ENCODE measurements around the gene PTPN11. TPM values are rescaled to one million over a fixed set of nuclear protein-coding genes. Genes with fewer than 3 reads are reported as not detected.

The PTPN11 gene
- total RNA-seq, 4 donors from 2014 or later = 61.6 to 88.0 (median 75.2) TPM

- intact Hi-C loops (cut with DNase I; ENCODE audit: low total_unique reads) = no loop called here
- TF ChIP-seq CTCF (IDR thresholded peaks at IDR 0.05) = no peak
- no peak for TF ChIP-seq POLR2A (IDR thresholded peaks at IDR 0.05)
- no peak overlapping the region for H3K4me3 ChIP-seq (ENCODE audit: low read depth, poor library complexity, severe bottlenecking)
- WGBS, 2 donors = 99 to 100% methylated on average over 6 of the region's 6 CpGs
- DNase-seq (ENCODE audit: low spot score in 2 of 2) = no peak
Measured at GRCh38 chr12:112506513-112507166, 87.9 kb downstream of the PTPN11 start.

- intact Hi-C loops (cut with DNase I; ENCODE audit: low total_unique reads) = no loop called here
- 79 to 98% methylated on average over 2 of the region's 2 CpGs for WGBS, 2 donors
- TF ChIP-seq POLR2A (IDR thresholded peaks at IDR 0.05) = no peak
- no peak for TF ChIP-seq CTCF (IDR thresholded peaks at IDR 0.05)
Measured at GRCh38 chr12:112513471-112513870, 94.7 kb downstream of the PTPN11 start.

GRCh38 chr12:112514456-112514855, 95.7 kb downstream of the PTPN11 start:
- TF ChIP-seq CTCF (IDR thresholded peaks at IDR 0.05) (no peak), POLR2A (IDR thresholded peaks at IDR 0.05) (no peak)
- intact Hi-C loops (cut with DNase I; ENCODE audit: low total_unique reads) = no loop called here
- 94 to 96% methylated on average over 5 of the region's 5 CpGs for WGBS, 2 donors
- no peak overlapping the region for H3K4me3 ChIP-seq (ENCODE audit: low read depth, poor library complexity, severe bottlenecking)
- no peak for DNase-seq (ENCODE audit: low spot score in 2 of 2)

More at GRCh38 chr12:112513471-112513870, 94.7 kb downstream of the PTPN11 start:
- no peak overlapping the region for H3K4me3 ChIP-seq (ENCODE audit: low read depth, poor library complexity, severe bottlenecking)
- DNase-seq (ENCODE audit: low spot score in 2 of 2) = no peak

GRCh38 chr12:112514926-112515642, 96.3 kb downstream of the PTPN11 start:
- TF ChIP-seq CTCF (IDR thresholded peaks at IDR 0.05) (no peak), POLR2A (IDR thresholded peaks at IDR 0.05) (no peak)
- intact Hi-C loops (cut with DNase I; ENCODE audit: low total_unique reads) = no loop called here
- no peak for DNase-seq (ENCODE audit: low spot score in 2 of 2)
- no peak overlapping the region for H3K4me3 ChIP-seq (ENCODE audit: low read depth, poor library complexity, severe bottlenecking)
- WGBS, 2 donors = 59 to 73% methylated on average over 9 of the region's 9 CpGs

- no peak overlapping the region for H3K4me3 ChIP-seq (ENCODE audit: low read depth, poor library complexity, severe bottlenecking)
- no peak for TF ChIP-seq CTCF (IDR thresholded peaks at IDR 0.05)
- intact Hi-C loops (cut with DNase I; ENCODE audit: low total_unique reads) = no loop called here
- DNase-seq (ENCODE audit: low spot score in 2 of 2) = no peak
- 73 to 77% methylated on average over 5 of the region's 5 CpGs for WGBS, 2 donors
Measured at GRCh38 chr12:112515868-112516267, 97.1 kb downstream of the PTPN11 start.

Data from lower leg skin (tissue), 4 donors.